H1 (cell line): ENCODE measurements around the gene PAPOLA. TPM values are rescaled to one million over a fixed set of nuclear protein-coding genes. Genes with fewer than 3 reads are reported as not detected.

Source experiments
- CTCF ChIA-PET: fragments of 300-600 bp; sonication (Branson Sonifier 250); formaldehyde crosslinking; loops from one replicate; lab custom pipeline; 2021; ENCODE audit not compliant: partially characterized antibody; lab: Charles Lee
- POLR2A ChIA-PET: fragments of 300-600 bp; sonication (Branson Sonifier 250); formaldehyde crosslinking; loops from one replicate; lab custom pipeline; 2021; ENCODE audit warnings: inconsistent platforms; ENCODE audit not compliant: partially characterized antibody; lab: Charles Lee
- DNase-seq, 2 experiments: peaks; one replicate each; pipeline versions ENCODE4 v3.0.0 to v3.0.0-alpha.2; 2010 to 2022; ENCODE audit warnings: low spot score in 2 of 2, low read depth in 1 of 2, mixed read lengths in 1 of 2
- FAIRE-seq: peaks from 2 replicates; lab custom pipeline; 2011; peaks lifted over from hg19 to GRCh38; lab: Jason Lieb, UNC
- H2AFZ ChIP-seq: 2 replicates; pipeline ENCODE4 v1.8.1; 2012; ENCODE audit warnings: low read length, inconsistent platforms
- H2AK5ac ChIP-seq: 2 replicates; pipeline ENCODE4 v1.6.1; 2013; ENCODE audit warnings: low read depth, low read length
- H2BK120ac ChIP-seq: replicated peaks from 2 replicates; pipeline ENCODE3; 2013; ENCODE audit warnings: low read depth, low read length, inconsistent platforms
- H2BK12ac ChIP-seq: 2 replicates; pipeline ENCODE4 v1.6.1; 2013; ENCODE audit warnings: low read depth, low read length
- H2BK15ac ChIP-seq: 2 replicates; pipeline ENCODE4 v1.6.1; 2013; ENCODE audit warnings: low read length
- H2BK20ac ChIP-seq: 2 replicates; pipeline ENCODE4 v1.6.1; 2013; ENCODE audit warnings: low read length
- H2BK5ac ChIP-seq: 2 replicates; pipeline ENCODE4 v1.6.1; 2013; ENCODE audit warnings: low read depth, low read length
- H3K14ac ChIP-seq: 2 replicates; pipeline ENCODE4 v1.6.1; 2013; ENCODE audit warnings: inconsistent platforms; ENCODE audit not compliant: insufficient read length
- H3K18ac ChIP-seq: 2 replicates; pipeline ENCODE4 v1.6.1; 2013; ENCODE audit warnings: low read length; ENCODE audit errors: extremely low read depth
- H3K23ac ChIP-seq: 2 replicates; pipeline ENCODE4 v1.6.1; 2013; ENCODE audit warnings: inconsistent platforms; ENCODE audit not compliant: insufficient read length
- H3K23me2 ChIP-seq: 2 replicates; pipeline ENCODE4 v1.6.1; 2013; ENCODE audit warnings: low read depth, low read length
- H3K27ac ChIP-seq: 2 replicates; pipeline ENCODE4 v1.6.1; 2011; ENCODE audit warnings: low read depth, low read length, inconsistent platforms
- H3K27me3 ChIP-seq, 4 experiments: replicated peaks in 1 of 4; 1 replicate in 1 of 4; 2 replicates in 3 of 4; pipeline versions ENCODE4 v1.6.1 to v1.8.1; 2011 to 2013; ENCODE audit warnings: low read length in 3 of 4, mild to moderate bottlenecking in 3 of 4, inconsistent platforms in 2 of 4, mixed read lengths in 2 of 4, moderate library complexity in 1 of 4; ENCODE audit not compliant: control insufficient read depth in 3 of 4, insufficient read depth in 3 of 4; ENCODE audit errors: extremely low read depth in 1 of 4
- H3K36me3 ChIP-seq, 4 experiments: 2 replicates each; pipeline versions ENCODE4 v1.6.1 to v1.8.1; 2011 to 2013; ENCODE audit warnings: mild to moderate bottlenecking in 4 of 4, low read length in 3 of 4, moderate library complexity in 2 of 4, control low read depth in 1 of 4, inconsistent platforms in 1 of 4; ENCODE audit not compliant: insufficient read depth in 4 of 4, control insufficient read depth in 2 of 4
- H3K4ac ChIP-seq: replicated peaks from 2 replicates; pipeline ENCODE3; 2013; ENCODE audit warnings: low read length, low read depth, mixed read lengths, inconsistent platforms; ENCODE audit not compliant: insufficient read length
- H3K4me1 ChIP-seq, 4 experiments: replicated peaks in 1 of 4; 1 replicate in 1 of 4; 2 replicates in 3 of 4; pipeline versions ENCODE4 v1.6.1 to v1.8.1; 2011 to 2013; ENCODE audit warnings: low read length in 3 of 4, inconsistent platforms in 2 of 4, mixed read lengths in 1 of 4; ENCODE audit not compliant: insufficient read depth in 4 of 4, control insufficient read depth in 3 of 4
- H3K4me2 ChIP-seq, 2 experiments: 2 replicates each; pipeline versions ENCODE4 v1.6.1 to v1.8.1; 2011 to 2013; ENCODE audit warnings: low read depth in 2 of 2, low read length in 2 of 2, control low read depth in 1 of 2, inconsistent platforms in 1 of 2, mild to moderate bottlenecking in 1 of 2; ENCODE audit not compliant: insufficient read depth in 1 of 2
- H3K4me3 ChIP-seq, 4 experiments: fragments of 200-600, 300-600 bp in 1 of 4; sonication (generic), shearing (Covaris generic), sonication (Bioruptor Twin) in 1 of 4; 2 replicates each; pipeline versions ENCODE4 v1.5.1 to v1.8.1; 2011 to 2016; ENCODE audit warnings: low read length in 4 of 4, low read depth in 3 of 4, control low read depth in 2 of 4, inconsistent platforms in 2 of 4, mild to moderate bottlenecking in 2 of 4, mixed read lengths in 1 of 4, moderate library complexity in 1 of 4; ENCODE audit not compliant: insufficient read depth in 2 of 4; ENCODE audit errors: extremely low read depth in 1 of 4
- H3K56ac ChIP-seq: replicated peaks from 2 replicates; pipeline ENCODE3; 2013; ENCODE audit warnings: low read depth, mild to moderate bottlenecking, mixed read lengths, low read length, inconsistent platforms; ENCODE audit not compliant: insufficient read length
- H3K79me1 ChIP-seq: 2 replicates; pipeline ENCODE4 v1.6.1; 2013; ENCODE audit warnings: low read depth, low read length, control low read depth
- H3K79me2 ChIP-seq, 2 experiments: 2 replicates each; pipeline versions ENCODE4 v1.6.1 to v1.8.1; 2012 to 2013; ENCODE audit warnings: low read length in 2 of 2, mild to moderate bottlenecking in 2 of 2, inconsistent platforms in 1 of 2; ENCODE audit not compliant: insufficient read depth in 2 of 2, control insufficient read depth in 1 of 2
- H3K9ac ChIP-seq, 4 experiments: replicated peaks in 1 of 4; 1 replicate in 1 of 4; 2 replicates in 3 of 4; pipeline versions ENCODE4 v1.6.1 to v1.8.1; 2011 to 2013; ENCODE audit warnings: low read depth in 3 of 4, low read length in 3 of 4, control low read depth in 2 of 4, mild to moderate bottlenecking in 2 of 4, moderate library complexity in 2 of 4, inconsistent platforms in 1 of 4; ENCODE audit errors: extremely low read depth in 1 of 4
- H3K9me3 ChIP-seq, 2 experiments: 2 replicates each; pipeline versions ENCODE4 v1.6.1 to v1.8.1; 2012 to 2013; ENCODE audit warnings: mild to moderate bottlenecking in 2 of 2, moderate library complexity in 2 of 2, control low read depth in 1 of 2, inconsistent platforms in 1 of 2, low read depth in 1 of 2, low read length in 1 of 2, mixed read lengths in 1 of 2; ENCODE audit not compliant: insufficient read depth in 2 of 2
- H4K20me1 ChIP-seq, 2 experiments: replicated peaks in 1 of 2; 2 replicates each; pipeline versions ENCODE3 to v1.8.1; 2011 to 2013; ENCODE audit warnings: inconsistent platforms in 2 of 2, low read length in 2 of 2, mild to moderate bottlenecking in 1 of 2; ENCODE audit not compliant: insufficient read depth in 2 of 2, control insufficient read depth in 1 of 2
- H4K5ac ChIP-seq: 2 replicates; pipeline ENCODE4 v1.6.1; 2013; ENCODE audit warnings: low read length, low read depth, mixed read lengths, inconsistent platforms; ENCODE audit not compliant: insufficient read length
- H4K8ac ChIP-seq: 2 replicates; pipeline ENCODE4 v1.8.0; 2013; ENCODE audit warnings: mild to moderate bottlenecking, moderate library complexity, low read length, inconsistent platforms; ENCODE audit not compliant: insufficient read depth; ENCODE audit errors: extremely low read depth
- H4K91ac ChIP-seq: replicated peaks from 2 replicates; pipeline ENCODE3; 2013; ENCODE audit warnings: low read length, mixed read lengths, inconsistent platforms; ENCODE audit not compliant: insufficient read length
- GTF2F1 ChIP-seq: IDR thresholded peaks from 2 replicates; pipeline ENCODE4 v1.6.1; 2012; ENCODE audit warnings: low read depth, low read length, improper control_type of control experiment, borderline replicate concordance
- RNF2 ChIP-seq: fragments of 200-900, 300-1000 bp; sonication (generic); IDR thresholded peaks from 2 replicates; pipeline ENCODE4 v1.7.1; 2016; ENCODE audit warnings: borderline replicate concordance, low read depth, mild to moderate bottlenecking, antibody characterized with exemption, low read length; ENCODE audit not compliant: poor library complexity, severe bottlenecking; ENCODE audit errors: missing control alignments
- SAP30 ChIP-seq: fragments of 300-600 bp; sonication (generic); IDR thresholded peaks from 2 replicates; pipeline ENCODE4 v1.7.1; 2012; ENCODE audit warnings: low read length, moderate library complexity, mild to moderate bottlenecking, inconsistent platforms; ENCODE audit not compliant: insufficient read depth, insufficient replicate concordance
- SIN3A ChIP-seq, 2 experiments: IDR thresholded peaks in 1 of 2; conservative IDR thresholded peaks in 1 of 2; 2 replicates each; pipeline ENCODE4 v1.6.1; 2011 to 2012; ENCODE audit warnings: low read length in 2 of 2, improper control_type of control experiment in 1 of 2, low read depth in 1 of 2, mild to moderate bottlenecking in 1 of 2
- SP1 ChIP-seq: IDR thresholded peaks from 2 replicates; pipeline ENCODE4 v1.6.1; 2011; ENCODE audit warnings: low read depth, low read length
- SP2 ChIP-seq: IDR thresholded peaks from 2 replicates; pipeline ENCODE4 v1.6.1; 2012; ENCODE audit warnings: mild to moderate bottlenecking, low read length, inconsistent platforms
- SUZ12 ChIP-seq: fragments of 200-600 bp; sonication (generic); IDR thresholded peaks from 2 replicates; pipeline ENCODE4 v1.6.1; 2012; ENCODE audit warnings: mild to moderate bottlenecking, inconsistent platforms, low read length, moderate library complexity, mixed read lengths
- TCF12 ChIP-seq: IDR thresholded peaks from 2 replicates; pipeline ENCODE4 v1.6.1; 2011; ENCODE audit warnings: low read depth, mild to moderate bottlenecking, low read length
- WGBS, 2 experiments: shearing (Covaris generic) in 1 of 2; methylation state at CpG; one replicate each; pipeline versions ENCODE4 v1.1.6 to v1.1.7; 2013 to 2015; ENCODE audit warnings: low lambda C conversion rate in 2 of 2, mixed read lengths in 2 of 2, inconsistent platforms in 1 of 2, low coverage in 1 of 2, missing lambda C conversion rate in 1 of 2; ENCODE audit not compliant: insufficient replicate concordance in 2 of 2, insufficient coverage in 1 of 2, insufficient read length in 1 of 2; ENCODE audit errors: extremely low coverage in 1 of 2, missing lambda C conversion rate in 1 of 2; 5-methylcytosine and 5-hydroxymethylcytosine counted together
- polyA plus RNA-seq, 7 experiments: library from polyadenylated mRNA; depleted of rRNA in 3 of 7; stranded (reverse) in 5 of 7; unstranded in 2 of 7; fragments of >200 nt in 5 of 7; fragments of 200-250 nt in 2 of 7; gene quantifications; 1 replicate in 5 of 7; 2 replicates in 1 of 7; 4 replicates in 1 of 7; pipeline versions ENCODE4 v1.2.1 to v1.2.3, GENCODE V29; 2011 to 2013; ENCODE audit warnings: missing spikeins in 2 of 7, mixed read lengths in 2 of 7
- total RNA-seq: library from RNA; stranded (reverse); fragmentation: NEBNext Ultra II Directional; extraction: Animal tissue kit (Norgen Biotek cat#: 25700); gene quantifications from 2 replicates; pipeline ENCODE4 v1.2.1, GENCODE V29; 2021

PAPOLA gene
- total and polyA plus RNA-seq, 2 of the 8 experiments (the other 6 are each of a cell fraction or from before 2014, with no cell fraction given) = 163 to 239 TPM

GRCh38 chr14:96571311-96571710 is 69.1 kb downstream of the PAPOLA start:
- H2BK12ac ChIP-seq = no peak overlapping the region
- no peak overlapping the region for H2BK15ac ChIP-seq
- no peak overlapping the region for H4K5ac ChIP-seq
- POLR2A ChIA-PET = interaction anchor here (0.7 to 2.4 kb wide), 2 partner anchors 9 to 292 kb away, joined by 3 to 13 read pairs; no protein-coding TSS in a partner anchor
- no peak for TF ChIP-seq TCF12
- no peak for TF ChIP-seq SUZ12
- no peak for TF ChIP-seq SIN3A (conservative IDR thresholded peaks at IDR 0.05 in 1 of 2, IDR thresholded peaks at IDR 0.05 in 1 of 2; ENCODE audit: low read depth in 1 of 2, low read length in 2 of 2)
- TF ChIP-seq SP2 = no peak
- no peak for TF ChIP-seq GTF2F1
- TF ChIP-seq SP1 = no peak
- no peak for TF ChIP-seq RNF2
- TF ChIP-seq SAP30 = no peak
- TF ChIP-seq, all 59 proteins: peak for 0
- no peak for FAIRE-seq
- H3K18ac ChIP-seq = no peak overlapping the region
- WGBS, 2 experiments = 87% methylated on average over 4 of the region's 4 CpGs; no CpG with 5 or more reads in 1 of the 2 experiments
- no peak overlapping the region for H2BK20ac ChIP-seq
- H3K9ac ChIP-seq = no peak overlapping the region
- H3K23me2 ChIP-seq = no peaks in the 10 kb centered on the region
- H4K8ac ChIP-seq = no peak overlapping the region
- no peak overlapping the region for H3K4me2 ChIP-seq
- no peak overlapping the region for H3K4ac ChIP-seq
- H2BK5ac ChIP-seq = no peak overlapping the region
- CTCF ChIA-PET = interaction anchor here (0.7 to 1.3 kb wide), 3 partner anchors 9 to 473 kb away, joined by 3 to 5 read pairs (median 3); no protein-coding TSS in a partner anchor
- no peak overlapping the region for H3K27ac ChIP-seq
- no peak overlapping the region for H3K4me3 ChIP-seq
- H3K14ac ChIP-seq = no peak overlapping the region
- H2AK5ac ChIP-seq = no peak overlapping the region
- H3K56ac ChIP-seq = no peak overlapping the region
- H4K91ac ChIP-seq = no peak overlapping the region
- no peaks in the 10 kb centered on the region for H4K20me1 ChIP-seq
- H3K27me3 ChIP-seq = no peaks in the 10 kb centered on the region
- no peak overlapping the region for H2AFZ ChIP-seq
- no peaks in the 10 kb centered on the region for H3K79me1 ChIP-seq
- H3K23ac ChIP-seq = no peak overlapping the region
- peaks cover 5 to 12% (median 10%) of the 10 kb centered on the region in 4 experiments; a peak in 5 of 7 replicates for H3K4me1 ChIP-seq
- no peak for DNase-seq
- H3K9me3 ChIP-seq = no peaks in the 10 kb centered on the region
- peaks cover 0 to 14% (median 4%) of the 10 kb centered on the region in 4 experiments; a peak in 5 of 8 replicates for H3K36me3 ChIP-seq
- no peak overlapping the region for H2BK120ac ChIP-seq
- H3K79me2 ChIP-seq = no peaks in the 10 kb centered on the region
